Thyroid gland (tissue), 4 donors: ENCODE data around the gene UBXN10. TPM values are rescaled to one million over a fixed set of nuclear protein-coding genes. Genes with fewer than 3 reads are reported as not detected.

Experiments
- DNase-seq, 2 donors: peaks; one replicate each; pipeline ENCODE4 v3.0.0-alpha.2; 2019
- H3K27ac ChIP-seq, 3 donors: fragments of 200-600 bp; sonication (generic); 1 replicate in 2 of 3; 2 replicates in 1 of 3; pipeline ENCODE4 v1.5.1; 2016 to 2019; ENCODE audit warnings: mild to moderate bottlenecking in 1 of 3, moderate library complexity in 1 of 3
- H3K27me3 ChIP-seq: fragments of 200-600 bp; sonication (generic); one replicate; pipeline ENCODE4 v1.5.1; 2019
- H3K36me3 ChIP-seq, 2 donors: fragments of 200-600 bp; sonication (generic); one replicate each; pipeline ENCODE4 v1.5.1; 2016 to 2019
- H3K4me1 ChIP-seq, 2 donors: fragments of 200-600 bp; sonication (generic); one replicate each; pipeline ENCODE4 v1.5.1; 2017 to 2019
- H3K4me3 ChIP-seq, 3 donors: fragments of 200-600 bp; sonication (generic); replicated peaks in 1 of 3; 1 replicate in 2 of 3; 2 replicates in 1 of 3; pipeline ENCODE4 v1.5.1; 2016; ENCODE audit warnings: mild to moderate bottlenecking in 1 of 3
- H3K9me3 ChIP-seq: fragments of 200-600 bp; sonication (generic); one replicate; pipeline ENCODE4 v1.5.1; 2017
- POLR2A ChIP-seq, 2 donors: fragments of 450-650 bp; IDR thresholded peaks; one replicate each; pipeline ENCODE4 v1.6.1; 2017; ENCODE audit warnings: antibody characterized with exemption in 2 of 2, mild to moderate bottlenecking in 2 of 2, moderate library complexity in 1 of 2
- WGBS, 2 donors: methylation state at CpG; one replicate each; pipeline ENCODE4 v1.1.5; 2017; 5-methylcytosine and 5-hydroxymethylcytosine counted together
- intact Hi-C: fragments of 100-400 bp; cut with DNase I; formaldehyde crosslinking; loops from one replicate; pipeline ENCODE4 v1.15.1; 2023
- total RNA-seq, 4 donors: library from RNA; depleted of rRNA; stranded (reverse); fragments of >200 nt; gene quantifications; one replicate each; pipeline ENCODE4 v1.2.3, GENCODE V29; 2016
- TF ChIP-seq, protein P1 (sequence below), 6 experiments: fragments of 200-600 bp in 3 of 6; fragments of 450-650 bp in 3 of 6; sonication (generic) in 3 of 6; IDR thresholded peaks; one replicate each; pipeline ENCODE4 v1.5.1; 2016 to 2019; ENCODE audit warnings: antibody characterized with exemption in 6 of 6, mild to moderate bottlenecking in 2 of 6, inconsistent platforms in 1 of 6, moderate library complexity in 1 of 6

Gene UBXN10
- total RNA-seq, 4 donors from 2014 or later = 4.8 to 10.9 (median 6.4) TPM

DNA sequence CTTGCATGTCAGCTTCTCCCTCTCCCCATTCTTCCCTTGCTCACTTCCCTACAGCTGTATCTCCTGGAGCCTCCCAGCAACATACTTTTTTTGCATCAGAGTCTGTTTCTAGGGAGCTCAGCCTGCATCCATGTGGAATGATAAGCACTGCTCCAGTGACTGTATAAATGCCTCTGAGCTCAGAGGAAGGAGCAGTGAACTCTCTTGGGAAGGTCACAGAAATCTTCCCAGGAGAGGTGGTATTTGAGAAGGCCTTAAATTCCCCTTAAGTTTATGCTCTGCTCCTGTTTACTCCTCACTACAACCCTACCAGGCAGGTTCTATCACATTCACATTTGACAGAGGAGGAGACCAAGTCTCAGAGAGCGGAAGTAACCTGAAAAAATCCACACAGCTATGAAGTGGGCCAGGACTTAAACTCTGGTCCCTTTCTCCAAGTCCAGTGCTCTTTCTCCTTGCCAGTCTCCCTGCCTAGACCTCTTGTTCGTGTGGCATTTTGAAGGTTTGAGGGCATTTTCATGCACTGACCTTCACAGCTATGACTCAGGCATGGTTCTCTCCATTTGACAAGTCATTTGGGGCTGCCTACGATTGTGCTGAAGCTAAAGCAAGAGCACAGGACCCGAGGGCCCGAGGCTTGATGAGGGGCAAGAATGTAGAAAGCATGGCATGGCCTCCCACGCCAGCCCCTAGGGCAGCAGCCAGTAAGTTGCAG, 5.6 kb upstream of the UBXN10 start:
- Histone ChIP-seq H3K36me3 (no peaks in the 10 kb centered on the region), H3K27me3 (no peaks in the 10 kb centered on the region), H3K9me3 (no peaks in the 10 kb centered on the region), H3K4me3 (no peak overlapping the region), H3K27ac (no peak overlapping the region), H3K4me1 (no peaks in the 10 kb centered on the region)
- intact Hi-C loops = no loop called here
- no peak for TF ChIP-seq POLR2A (IDR thresholded peaks at IDR 0.05)
- TF ChIP-seq, protein P1, sequence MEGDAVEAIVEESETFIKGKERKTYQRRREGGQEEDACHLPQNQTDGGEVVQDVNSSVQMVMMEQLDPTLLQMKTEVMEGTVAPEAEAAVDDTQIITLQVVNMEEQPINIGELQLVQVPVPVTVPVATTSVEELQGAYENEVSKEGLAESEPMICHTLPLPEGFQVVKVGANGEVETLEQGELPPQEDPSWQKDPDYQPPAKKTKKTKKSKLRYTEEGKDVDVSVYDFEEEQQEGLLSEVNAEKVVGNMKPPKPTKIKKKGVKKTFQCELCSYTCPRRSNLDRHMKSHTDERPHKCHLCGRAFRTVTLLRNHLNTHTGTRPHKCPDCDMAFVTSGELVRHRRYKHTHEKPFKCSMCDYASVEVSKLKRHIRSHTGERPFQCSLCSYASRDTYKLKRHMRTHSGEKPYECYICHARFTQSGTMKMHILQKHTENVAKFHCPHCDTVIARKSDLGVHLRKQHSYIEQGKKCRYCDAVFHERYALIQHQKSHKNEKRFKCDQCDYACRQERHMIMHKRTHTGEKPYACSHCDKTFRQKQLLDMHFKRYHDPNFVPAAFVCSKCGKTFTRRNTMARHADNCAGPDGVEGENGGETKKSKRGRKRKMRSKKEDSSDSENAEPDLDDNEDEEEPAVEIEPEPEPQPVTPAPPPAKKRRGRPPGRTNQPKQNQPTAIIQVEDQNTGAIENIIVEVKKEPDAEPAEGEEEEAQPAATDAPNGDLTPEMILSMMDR (IDR thresholded peaks at IDR 0.05) = no peak
- no peak for DNase-seq
- 84 to 85% methylated on average over 6 of the region's 6 CpGs for WGBS, 2 donors

DNA sequence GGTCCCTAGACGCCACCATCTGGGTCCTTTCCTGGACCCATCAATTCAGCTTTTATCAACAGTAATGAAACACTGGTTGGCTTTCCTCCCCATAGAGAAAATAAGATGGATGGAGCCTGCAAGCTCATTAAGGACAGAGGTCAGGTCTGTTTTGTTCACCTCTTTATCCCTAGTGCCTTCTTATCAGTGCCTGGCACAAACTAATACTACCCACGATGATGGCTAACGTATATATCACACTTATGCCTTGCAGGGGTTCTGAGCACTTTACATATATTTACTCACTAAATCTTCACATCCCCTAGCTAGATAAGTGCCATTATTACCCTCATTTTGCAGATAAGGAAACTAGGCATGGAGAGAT, 5.1 kb upstream of the UBXN10 start:
- no peak for TF ChIP-seq POLR2A (IDR thresholded peaks at IDR 0.05)
- TF ChIP-seq, protein P1 (IDR thresholded peaks at IDR 0.05) = no peak
- Histone ChIP-seq H3K4me1 (peaks cover 0 to 5% of the 10 kb centered on the region in 2 donors), H3K36me3 (no peaks in the 10 kb centered on the region), H3K27me3 (no peaks in the 10 kb centered on the region), H3K9me3 (no peaks in the 10 kb centered on the region), H3K27ac (no peak overlapping the region), H3K4me3 (no peak overlapping the region)
- DNase-seq = no peak
- intact Hi-C loops = no loop called here
- 78 to 87% methylated on average over 3 of the region's 3 CpGs for WGBS, 2 donors

DNA sequence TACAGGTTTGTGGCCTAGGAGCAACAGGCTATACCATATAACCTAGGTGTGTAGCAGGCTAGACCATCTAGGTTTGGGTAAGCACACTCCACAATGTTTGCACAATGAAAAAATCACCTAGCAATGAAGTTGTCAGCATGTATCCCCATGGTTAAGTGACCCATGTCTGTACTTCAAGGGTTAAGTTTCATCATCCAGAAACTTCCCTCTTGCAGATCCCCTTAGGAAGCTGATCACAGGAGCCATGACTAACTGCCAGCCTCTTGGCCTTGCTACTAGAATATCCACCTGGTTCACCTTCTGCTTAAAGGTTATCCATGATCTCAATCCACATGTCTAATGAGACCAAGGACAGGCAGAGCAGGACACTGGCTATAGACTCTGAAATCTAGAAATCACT, 3.5 kb upstream of the UBXN10 start:
- no peak for DNase-seq
- intact Hi-C loops = no loop called here
- Histone ChIP-seq H3K9me3 (no peaks in the 10 kb centered on the region), H3K27me3 (no peaks in the 10 kb centered on the region), H3K36me3 (no peaks in the 10 kb centered on the region), H3K27ac (no peak overlapping the region), H3K4me3 (no peak overlapping the region), H3K4me1 (peaks cover 11 to 21% of the 10 kb centered on the region in 2 donors)
- TF ChIP-seq, protein P1 (IDR thresholded peaks at IDR 0.05) = no peak

DNA sequence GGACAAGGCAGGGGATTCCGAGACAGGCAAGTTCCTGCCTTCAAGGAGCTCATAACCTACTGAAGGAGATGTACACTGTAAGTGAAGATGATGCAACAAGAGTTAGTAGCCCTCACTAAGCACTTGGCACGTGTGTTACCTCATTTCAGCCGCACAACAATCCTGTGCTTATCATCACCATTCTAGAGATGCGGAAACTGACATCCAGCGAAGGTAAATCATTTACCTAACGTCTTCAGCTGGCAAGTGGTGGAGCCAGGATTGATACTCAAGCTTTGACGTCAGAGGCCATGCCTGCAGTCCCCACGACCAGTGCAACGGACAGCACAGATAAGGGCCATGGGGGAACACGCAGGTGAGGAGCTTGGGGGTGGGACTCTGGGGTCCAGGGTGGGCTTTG, 2.9 kb upstream of the UBXN10 start:
- H3K27ac ChIP-seq = no peak overlapping the region
- peaks cover 15 to 25% of the 10 kb centered on the region in 2 donors for H3K4me1 ChIP-seq
- no peaks in the 10 kb centered on the region for H3K36me3 ChIP-seq

DNA sequence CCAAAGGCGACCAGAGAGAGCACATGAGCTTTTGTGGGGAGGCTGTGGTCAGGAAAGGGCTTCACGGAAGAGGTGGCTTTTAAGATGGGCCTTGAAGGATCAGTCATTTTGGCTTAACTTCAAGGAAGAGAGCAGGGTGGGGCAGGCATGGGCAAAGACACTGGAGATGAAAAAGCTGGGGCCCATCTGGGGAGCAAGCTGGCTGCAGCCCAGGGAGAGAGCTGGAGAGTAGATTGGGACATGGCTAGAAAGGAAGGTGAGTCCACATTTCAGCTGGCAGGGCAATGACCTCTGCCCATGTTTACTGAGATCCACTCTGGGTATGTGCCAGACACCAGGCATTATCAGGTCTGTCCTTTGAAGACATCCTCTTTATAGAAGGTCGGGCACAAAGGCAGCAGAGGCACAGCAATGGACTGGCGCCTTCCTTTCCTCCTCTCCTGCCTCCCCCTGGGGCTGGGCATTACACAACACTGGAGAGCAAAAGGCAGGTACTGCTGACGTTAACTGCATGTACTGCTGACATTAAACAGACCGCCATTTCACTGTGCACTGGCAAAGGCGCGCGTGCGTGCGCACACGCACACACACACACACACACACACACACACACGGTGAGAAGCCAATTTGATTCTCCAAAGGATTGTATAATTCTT, 2.2 kb upstream of the UBXN10 start:
- Histone ChIP-seq H3K36me3 (no peaks in the 10 kb centered on the region), H3K27me3 (no peaks in the 10 kb centered on the region), H3K4me1 (peaks cover 15 to 26% of the 10 kb centered on the region in 2 donors), H3K4me3 (no peak overlapping the region), H3K27ac (no peak overlapping the region), H3K9me3 (no peaks in the 10 kb centered on the region)
- TF ChIP-seq POLR2A (IDR thresholded peaks at IDR 0.05) = no peak
- TF ChIP-seq, protein P1 (IDR thresholded peaks at IDR 0.05) = no peak
- intact Hi-C loops = no loop called here
- WGBS, 2 donors = 70 to 78% methylated on average over 12 to 13 of the region's 13 CpGs
- DNase-seq = no peak

More for the DNA sequence above, 2.9 kb upstream of the UBXN10 start:
- WGBS, 2 donors = 90 to 91% methylated on average over 10 of the region's 10 CpGs
- Histone ChIP-seq H3K9me3 (no peaks in the 10 kb centered on the region), H3K27me3 (no peaks in the 10 kb centered on the region), H3K4me3 (no peak overlapping the region)
- no peak for DNase-seq
- TF ChIP-seq POLR2A (IDR thresholded peaks at IDR 0.05) = no peak
- TF ChIP-seq, protein P1 (IDR thresholded peaks at IDR 0.05) = no peak
- intact Hi-C loops = no loop called here
